ENCODE measurements around the gene TRIOBP.

The TRIOBP gene

DNA sequence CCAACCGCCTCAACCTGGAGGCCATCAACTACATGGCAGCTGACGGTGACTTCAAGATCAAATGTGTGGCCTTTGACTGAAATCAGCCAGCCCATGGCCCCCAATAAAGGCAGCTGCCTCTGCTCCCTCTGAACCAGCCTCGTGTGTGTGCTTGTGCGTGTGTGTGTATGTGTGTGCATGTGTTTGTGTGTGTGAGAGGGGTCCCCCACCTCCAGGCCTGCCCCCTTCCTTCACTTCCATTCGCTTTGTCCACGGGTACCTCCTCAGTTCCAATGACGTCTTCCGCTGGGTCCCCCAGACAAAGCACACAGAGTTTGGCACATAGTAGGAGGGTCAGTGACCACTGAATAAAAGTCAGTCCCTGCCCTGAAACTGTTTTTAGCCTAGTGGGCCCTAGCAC is 17.2 kb upstream of the TRIOBP start:
- H3K27ac ChIP-seq = no peak overlapping the region
- TF ChIP-seq, protein P1, sequence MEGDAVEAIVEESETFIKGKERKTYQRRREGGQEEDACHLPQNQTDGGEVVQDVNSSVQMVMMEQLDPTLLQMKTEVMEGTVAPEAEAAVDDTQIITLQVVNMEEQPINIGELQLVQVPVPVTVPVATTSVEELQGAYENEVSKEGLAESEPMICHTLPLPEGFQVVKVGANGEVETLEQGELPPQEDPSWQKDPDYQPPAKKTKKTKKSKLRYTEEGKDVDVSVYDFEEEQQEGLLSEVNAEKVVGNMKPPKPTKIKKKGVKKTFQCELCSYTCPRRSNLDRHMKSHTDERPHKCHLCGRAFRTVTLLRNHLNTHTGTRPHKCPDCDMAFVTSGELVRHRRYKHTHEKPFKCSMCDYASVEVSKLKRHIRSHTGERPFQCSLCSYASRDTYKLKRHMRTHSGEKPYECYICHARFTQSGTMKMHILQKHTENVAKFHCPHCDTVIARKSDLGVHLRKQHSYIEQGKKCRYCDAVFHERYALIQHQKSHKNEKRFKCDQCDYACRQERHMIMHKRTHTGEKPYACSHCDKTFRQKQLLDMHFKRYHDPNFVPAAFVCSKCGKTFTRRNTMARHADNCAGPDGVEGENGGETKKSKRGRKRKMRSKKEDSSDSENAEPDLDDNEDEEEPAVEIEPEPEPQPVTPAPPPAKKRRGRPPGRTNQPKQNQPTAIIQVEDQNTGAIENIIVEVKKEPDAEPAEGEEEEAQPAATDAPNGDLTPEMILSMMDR (conservative IDR thresholded peaks at IDR 0.05) = no peak
- TF ChIP-seq ZFX (IDR thresholded peaks at IDR 0.05) = no peak

DNA sequence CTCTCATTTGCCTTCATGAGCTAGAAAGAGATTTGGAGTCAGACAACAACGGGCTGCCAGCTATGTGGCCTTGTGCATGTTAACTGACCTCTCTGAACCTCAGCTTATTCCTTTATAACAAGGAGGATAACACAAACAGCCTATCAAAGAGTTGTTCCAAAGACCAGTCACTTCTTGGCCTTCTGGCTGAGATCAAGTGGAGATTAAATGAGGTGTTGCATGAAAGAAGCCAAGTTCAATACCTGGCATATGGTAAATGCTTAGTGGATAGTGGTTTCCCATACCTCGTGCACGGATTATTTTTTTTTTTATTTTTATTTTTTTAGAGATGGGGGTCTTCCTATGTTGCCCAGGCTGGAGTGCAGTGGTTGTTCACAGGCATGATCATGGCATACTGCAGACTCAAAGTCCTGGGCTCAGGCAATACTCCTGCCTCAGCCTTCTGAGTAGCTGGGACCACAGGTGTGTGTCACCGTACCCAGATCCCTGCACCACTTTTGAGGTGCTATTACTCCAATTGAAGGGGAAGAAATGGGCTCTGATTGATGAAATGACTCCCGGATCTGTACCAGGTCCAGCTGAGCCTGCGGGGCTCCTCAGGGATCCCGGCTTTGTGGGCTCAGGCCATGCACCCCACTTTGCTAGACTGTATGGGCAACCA is 16.5 kb upstream of the TRIOBP start:
- no peak for TF ChIP-seq ZFX (IDR thresholded peaks at IDR 0.05)
- TF ChIP-seq, protein P1 (conservative IDR thresholded peaks at IDR 0.05) = no peak
- H3K27ac ChIP-seq = no peak overlapping the region

DNA sequence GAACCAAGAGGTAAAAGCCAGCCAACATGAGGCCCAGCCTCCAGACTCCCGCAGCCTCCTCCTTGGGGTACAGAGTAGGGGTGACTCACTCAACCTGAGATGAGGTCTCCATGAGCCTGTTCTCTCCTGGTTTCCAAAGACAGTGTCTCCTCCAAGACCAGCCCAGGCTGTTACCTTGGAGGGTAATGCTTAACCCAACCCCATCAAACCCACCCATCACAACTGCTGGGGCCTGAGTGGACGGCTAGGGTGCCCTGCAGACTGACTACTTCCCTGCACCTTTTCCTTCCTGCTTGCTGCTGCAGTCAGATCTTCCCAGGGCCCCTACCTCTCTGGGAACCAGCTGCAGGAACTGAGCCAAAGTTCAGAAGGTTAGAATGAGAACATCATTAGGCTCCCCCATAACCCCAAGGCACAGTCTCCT is 15.8 kb upstream of the TRIOBP start:
- TF ChIP-seq ZFX (IDR thresholded peaks at IDR 0.05) = no peak
- TF ChIP-seq, protein P1 (conservative IDR thresholded peaks at IDR 0.05) = no peak
- no peak overlapping the region for H3K27ac ChIP-seq

DNA sequence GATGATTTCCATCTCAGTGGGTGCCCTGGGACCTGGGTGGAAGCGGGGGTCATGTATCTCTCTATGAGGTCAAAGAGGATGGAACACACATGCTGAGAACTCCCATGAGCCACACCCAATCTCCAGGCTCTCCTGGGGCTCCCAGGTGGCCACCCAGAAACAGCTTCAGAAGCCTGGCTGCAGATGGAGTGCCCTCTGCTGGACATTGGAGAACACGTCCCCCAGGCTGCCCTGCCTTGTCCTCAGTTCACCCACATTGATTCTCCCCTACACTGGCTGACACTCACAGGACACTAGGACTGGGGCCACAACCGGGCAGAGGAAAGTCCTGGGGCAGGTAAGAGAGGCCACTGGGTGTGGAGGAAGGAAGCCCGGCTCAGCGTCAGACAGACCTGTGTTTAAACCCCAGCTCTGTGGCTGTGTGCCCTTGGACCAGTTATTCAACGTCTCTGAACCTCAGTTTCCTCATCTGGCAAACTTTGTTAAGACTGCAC is 15.2 kb upstream of the TRIOBP start:
- H3K27ac ChIP-seq = no peak overlapping the region
- TF ChIP-seq, protein P1 (conservative IDR thresholded peaks at IDR 0.05) = peak; percentile 92
- no peak for TF ChIP-seq ZFX (IDR thresholded peaks at IDR 0.05)

DNA sequence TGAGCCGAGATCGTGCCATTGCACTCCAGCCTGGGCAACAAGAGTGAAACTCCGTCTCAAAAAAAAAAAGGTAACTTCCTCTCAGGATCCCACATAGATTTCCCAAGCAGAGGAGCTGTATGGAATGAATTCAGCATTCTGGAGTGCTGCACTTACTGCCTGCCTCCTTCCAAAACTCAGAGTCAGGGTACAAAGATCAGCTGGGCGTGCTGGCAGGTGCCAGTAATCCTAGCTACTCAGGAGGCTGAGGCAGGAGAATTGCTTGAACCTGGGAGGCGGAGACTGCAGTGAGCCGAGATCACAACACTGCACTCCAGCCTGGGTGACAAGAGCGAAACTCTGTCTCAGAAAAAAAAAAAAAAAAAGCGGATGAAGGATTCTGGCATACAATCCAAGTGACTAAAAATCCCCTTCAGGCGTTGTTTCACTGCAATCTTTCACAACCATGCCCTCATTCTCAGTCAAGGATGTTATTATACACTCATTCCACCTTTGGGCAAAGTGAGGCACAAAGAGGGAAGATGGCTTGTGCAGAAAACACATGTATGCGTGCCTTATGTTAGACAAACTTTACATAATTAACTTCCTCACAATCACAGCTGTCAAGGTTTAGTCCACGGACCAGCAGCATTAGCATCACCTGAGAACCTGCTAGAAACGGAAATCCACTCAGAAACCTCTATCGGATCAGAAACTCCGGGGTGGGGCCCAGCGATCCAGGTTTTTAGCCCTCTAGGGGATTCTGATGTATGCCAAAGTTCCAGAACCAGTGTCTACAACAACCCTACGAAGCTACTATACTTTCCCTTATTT is 11.8 kb upstream of the TRIOBP start:
- no peak for TF ChIP-seq ZFX (IDR thresholded peaks at IDR 0.05)
- TF ChIP-seq, protein P1 (conservative IDR thresholded peaks at IDR 0.05) = no peak
- H3K27ac ChIP-seq = no peak overlapping the region

DNA sequence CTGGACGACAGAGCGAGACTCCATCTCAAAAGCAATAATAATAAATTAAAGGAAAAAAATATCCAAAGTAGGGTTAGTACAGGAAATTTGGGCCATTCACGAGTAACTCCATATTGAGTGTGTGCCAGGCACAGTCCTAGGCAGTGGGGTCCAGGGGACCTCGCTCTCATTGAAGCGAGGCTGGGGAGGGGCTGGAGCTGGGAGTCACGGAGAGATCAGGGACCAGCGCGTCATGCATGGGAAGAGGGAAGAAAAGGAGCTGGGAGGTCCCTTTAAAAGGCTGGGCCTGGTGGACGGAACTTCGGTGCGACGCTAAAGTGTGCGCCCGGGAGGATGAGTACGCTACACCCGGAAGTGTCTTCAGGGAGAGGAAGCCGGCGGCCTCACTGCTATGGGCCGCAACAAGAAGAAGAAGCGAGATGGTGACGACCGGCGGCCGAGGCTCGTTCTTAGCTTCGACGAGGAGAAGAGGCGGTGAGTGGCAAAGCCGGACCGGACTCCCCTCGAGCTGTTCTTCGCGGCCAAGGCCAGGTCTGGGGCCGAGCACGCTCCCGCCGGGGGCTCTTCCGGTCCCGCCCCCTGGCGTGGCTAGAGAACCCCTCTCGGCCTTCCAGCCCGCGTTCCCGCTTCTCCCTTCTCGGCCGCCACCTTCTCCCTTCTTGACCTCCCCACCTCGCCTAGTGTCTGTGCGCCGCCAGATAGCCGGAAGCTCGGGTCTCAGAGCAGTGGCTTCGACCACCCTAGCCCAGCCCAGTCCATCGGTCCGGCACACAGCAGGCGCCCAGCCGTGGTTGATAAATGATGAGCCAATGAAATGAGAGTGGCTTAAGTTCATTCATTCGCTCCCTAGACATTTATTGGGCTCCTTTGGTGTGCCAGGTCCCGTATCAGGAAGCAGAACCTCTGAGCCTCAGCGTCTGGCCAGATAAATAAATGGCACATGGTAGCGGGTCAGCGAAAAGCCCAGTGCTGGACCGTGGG is 10.6 kb upstream of the TRIOBP start, which contains the start of gene NOL12:
Gene NOL12 (plus strand): TSS at position 342 of the 981 bp plus-strand sequence. CDS start 50 bp downstream, at position 392.
- H3K27ac ChIP-seq = peak within 1 kb of the TSS; percentile 86
- peak; percentile 94; the same call in 1 of the 2 replicates for TF ChIP-seq ZFX (IDR thresholded peaks at IDR 0.05)
- TF ChIP-seq, protein P1 (conservative IDR thresholded peaks at IDR 0.05) = no peak
